H1 (cell line): ENCODE results near the gene CAMTA1. TPM values are rescaled to one million over a fixed set of nuclear protein-coding genes. Genes with fewer than 3 reads are reported as not detected.

Experiments used
- CTCF ChIA-PET: fragments of 300-600 bp; sonication (Branson Sonifier 250); formaldehyde crosslinking; loops from one replicate; lab custom pipeline; 2021; ENCODE audit not compliant: partially characterized antibody; lab: Charles Lee
- POLR2A ChIA-PET: fragments of 300-600 bp; sonication (Branson Sonifier 250); formaldehyde crosslinking; loops from one replicate; lab custom pipeline; 2021; ENCODE audit warnings: inconsistent platforms; ENCODE audit not compliant: partially characterized antibody; lab: Charles Lee
- DNase-seq, 2 experiments: peaks; one replicate each; pipeline versions ENCODE4 v3.0.0 to v3.0.0-alpha.2; 2010 to 2022; ENCODE audit warnings: low spot score in 2 of 2, low read depth in 1 of 2, mixed read lengths in 1 of 2
- FAIRE-seq: peaks from 2 replicates; lab custom pipeline; 2011; peaks lifted over from hg19 to GRCh38; lab: Jason Lieb, UNC
- H2AFZ ChIP-seq: 2 replicates; pipeline ENCODE4 v1.8.1; 2012; ENCODE audit warnings: low read length, inconsistent platforms
- H2AK5ac ChIP-seq: 2 replicates; pipeline ENCODE4 v1.6.1; 2013; ENCODE audit warnings: low read depth, low read length
- H2BK120ac ChIP-seq: replicated peaks from 2 replicates; pipeline ENCODE3; 2013; ENCODE audit warnings: low read depth, low read length, inconsistent platforms
- H2BK12ac ChIP-seq: 2 replicates; pipeline ENCODE4 v1.6.1; 2013; ENCODE audit warnings: low read depth, low read length
- H2BK15ac ChIP-seq: 2 replicates; pipeline ENCODE4 v1.6.1; 2013; ENCODE audit warnings: low read length
- H2BK20ac ChIP-seq: 2 replicates; pipeline ENCODE4 v1.6.1; 2013; ENCODE audit warnings: low read length
- H2BK5ac ChIP-seq: 2 replicates; pipeline ENCODE4 v1.6.1; 2013; ENCODE audit warnings: low read depth, low read length
- H3K14ac ChIP-seq: 2 replicates; pipeline ENCODE4 v1.6.1; 2013; ENCODE audit warnings: inconsistent platforms; ENCODE audit not compliant: insufficient read length
- H3K18ac ChIP-seq: 2 replicates; pipeline ENCODE4 v1.6.1; 2013; ENCODE audit warnings: low read length; ENCODE audit errors: extremely low read depth
- H3K23ac ChIP-seq: 2 replicates; pipeline ENCODE4 v1.6.1; 2013; ENCODE audit warnings: inconsistent platforms; ENCODE audit not compliant: insufficient read length
- H3K23me2 ChIP-seq: 2 replicates; pipeline ENCODE4 v1.6.1; 2013; ENCODE audit warnings: low read depth, low read length
- H3K27ac ChIP-seq: 2 replicates; pipeline ENCODE4 v1.6.1; 2011; ENCODE audit warnings: low read depth, low read length, inconsistent platforms
- H3K27me3 ChIP-seq, 4 experiments: replicated peaks in 1 of 4; 1 replicate in 1 of 4; 2 replicates in 3 of 4; pipeline versions ENCODE4 v1.6.1 to v1.8.1; 2011 to 2013; ENCODE audit warnings: low read length in 3 of 4, mild to moderate bottlenecking in 3 of 4, inconsistent platforms in 2 of 4, mixed read lengths in 2 of 4, moderate library complexity in 1 of 4; ENCODE audit not compliant: control insufficient read depth in 3 of 4, insufficient read depth in 3 of 4; ENCODE audit errors: extremely low read depth in 1 of 4
- H3K36me3 ChIP-seq, 4 experiments: 2 replicates each; pipeline versions ENCODE4 v1.6.1 to v1.8.1; 2011 to 2013; ENCODE audit warnings: mild to moderate bottlenecking in 4 of 4, low read length in 3 of 4, moderate library complexity in 2 of 4, control low read depth in 1 of 4, inconsistent platforms in 1 of 4; ENCODE audit not compliant: insufficient read depth in 4 of 4, control insufficient read depth in 2 of 4
- H3K4ac ChIP-seq: replicated peaks from 2 replicates; pipeline ENCODE3; 2013; ENCODE audit warnings: low read length, low read depth, mixed read lengths, inconsistent platforms; ENCODE audit not compliant: insufficient read length
- H3K4me1 ChIP-seq, 4 experiments: replicated peaks in 1 of 4; 1 replicate in 1 of 4; 2 replicates in 3 of 4; pipeline versions ENCODE4 v1.6.1 to v1.8.1; 2011 to 2013; ENCODE audit warnings: low read length in 3 of 4, inconsistent platforms in 2 of 4, mixed read lengths in 1 of 4; ENCODE audit not compliant: insufficient read depth in 4 of 4, control insufficient read depth in 3 of 4
- H3K4me2 ChIP-seq, 2 experiments: 2 replicates each; pipeline versions ENCODE4 v1.6.1 to v1.8.1; 2011 to 2013; ENCODE audit warnings: low read depth in 2 of 2, low read length in 2 of 2, control low read depth in 1 of 2, inconsistent platforms in 1 of 2, mild to moderate bottlenecking in 1 of 2; ENCODE audit not compliant: insufficient read depth in 1 of 2
- H3K4me3 ChIP-seq, 4 experiments: fragments of 200-600, 300-600 bp in 1 of 4; sonication (generic), shearing (Covaris generic), sonication (Bioruptor Twin) in 1 of 4; 2 replicates each; pipeline versions ENCODE4 v1.5.1 to v1.8.1; 2011 to 2016; ENCODE audit warnings: low read length in 4 of 4, low read depth in 3 of 4, control low read depth in 2 of 4, inconsistent platforms in 2 of 4, mild to moderate bottlenecking in 2 of 4, mixed read lengths in 1 of 4, moderate library complexity in 1 of 4; ENCODE audit not compliant: insufficient read depth in 2 of 4; ENCODE audit errors: extremely low read depth in 1 of 4
- H3K56ac ChIP-seq: replicated peaks from 2 replicates; pipeline ENCODE3; 2013; ENCODE audit warnings: low read depth, mild to moderate bottlenecking, mixed read lengths, low read length, inconsistent platforms; ENCODE audit not compliant: insufficient read length
- H3K79me1 ChIP-seq: 2 replicates; pipeline ENCODE4 v1.6.1; 2013; ENCODE audit warnings: low read depth, low read length, control low read depth
- H3K79me2 ChIP-seq, 2 experiments: 2 replicates each; pipeline versions ENCODE4 v1.6.1 to v1.8.1; 2012 to 2013; ENCODE audit warnings: low read length in 2 of 2, mild to moderate bottlenecking in 2 of 2, inconsistent platforms in 1 of 2; ENCODE audit not compliant: insufficient read depth in 2 of 2, control insufficient read depth in 1 of 2
- H3K9ac ChIP-seq, 4 experiments: replicated peaks in 1 of 4; 1 replicate in 1 of 4; 2 replicates in 3 of 4; pipeline versions ENCODE4 v1.6.1 to v1.8.1; 2011 to 2013; ENCODE audit warnings: low read depth in 3 of 4, low read length in 3 of 4, control low read depth in 2 of 4, mild to moderate bottlenecking in 2 of 4, moderate library complexity in 2 of 4, inconsistent platforms in 1 of 4; ENCODE audit errors: extremely low read depth in 1 of 4
- H3K9me3 ChIP-seq, 2 experiments: 2 replicates each; pipeline versions ENCODE4 v1.6.1 to v1.8.1; 2012 to 2013; ENCODE audit warnings: mild to moderate bottlenecking in 2 of 2, moderate library complexity in 2 of 2, control low read depth in 1 of 2, inconsistent platforms in 1 of 2, low read depth in 1 of 2, low read length in 1 of 2, mixed read lengths in 1 of 2; ENCODE audit not compliant: insufficient read depth in 2 of 2
- H4K20me1 ChIP-seq, 2 experiments: replicated peaks in 1 of 2; 2 replicates each; pipeline versions ENCODE3 to v1.8.1; 2011 to 2013; ENCODE audit warnings: inconsistent platforms in 2 of 2, low read length in 2 of 2, mild to moderate bottlenecking in 1 of 2; ENCODE audit not compliant: insufficient read depth in 2 of 2, control insufficient read depth in 1 of 2
- H4K5ac ChIP-seq: 2 replicates; pipeline ENCODE4 v1.6.1; 2013; ENCODE audit warnings: low read length, low read depth, mixed read lengths, inconsistent platforms; ENCODE audit not compliant: insufficient read length
- H4K8ac ChIP-seq: 2 replicates; pipeline ENCODE4 v1.8.0; 2013; ENCODE audit warnings: mild to moderate bottlenecking, moderate library complexity, low read length, inconsistent platforms; ENCODE audit not compliant: insufficient read depth; ENCODE audit errors: extremely low read depth
- H4K91ac ChIP-seq: replicated peaks from 2 replicates; pipeline ENCODE3; 2013; ENCODE audit warnings: low read length, mixed read lengths, inconsistent platforms; ENCODE audit not compliant: insufficient read length
- CBX5 ChIP-seq: fragments of 300-800, 300-1000 bp; sonication (generic); IDR thresholded peaks from 2 replicates; pipeline ENCODE4 v1.7.1; 2016; ENCODE audit warnings: antibody characterized with exemption, low read length, low read depth
- SRF ChIP-seq: IDR thresholded peaks from 2 replicates; pipeline ENCODE4 v1.6.1; 2011; ENCODE audit warnings: mild to moderate bottlenecking, low read depth, low read length, moderate library complexity
- WGBS, 2 experiments: shearing (Covaris generic) in 1 of 2; methylation state at CpG; one replicate each; pipeline versions ENCODE4 v1.1.6 to v1.1.7; 2013 to 2015; ENCODE audit warnings: low lambda C conversion rate in 2 of 2, mixed read lengths in 2 of 2, inconsistent platforms in 1 of 2, low coverage in 1 of 2, missing lambda C conversion rate in 1 of 2; ENCODE audit not compliant: insufficient replicate concordance in 2 of 2, insufficient coverage in 1 of 2, insufficient read length in 1 of 2; ENCODE audit errors: extremely low coverage in 1 of 2, missing lambda C conversion rate in 1 of 2; 5-methylcytosine and 5-hydroxymethylcytosine counted together
- polyA plus RNA-seq, 7 experiments: library from polyadenylated mRNA; depleted of rRNA in 3 of 7; stranded (reverse) in 5 of 7; unstranded in 2 of 7; fragments of >200 nt in 5 of 7; fragments of 200-250 nt in 2 of 7; gene quantifications; 1 replicate in 5 of 7; 2 replicates in 1 of 7; 4 replicates in 1 of 7; pipeline versions ENCODE4 v1.2.1 to v1.2.3, GENCODE V29; 2011 to 2013; ENCODE audit warnings: missing spikeins in 2 of 7, mixed read lengths in 2 of 7
- total RNA-seq: library from RNA; stranded (reverse); fragmentation: NEBNext Ultra II Directional; extraction: Animal tissue kit (Norgen Biotek cat#: 25700); gene quantifications from 2 replicates; pipeline ENCODE4 v1.2.1, GENCODE V29; 2021

The CAMTA1 gene
- total and polyA plus RNA-seq, 2 of the 8 experiments (the other 6 are each of a cell fraction or from before 2014, with no cell fraction given) = 65.0 to 119 TPM

DNA sequence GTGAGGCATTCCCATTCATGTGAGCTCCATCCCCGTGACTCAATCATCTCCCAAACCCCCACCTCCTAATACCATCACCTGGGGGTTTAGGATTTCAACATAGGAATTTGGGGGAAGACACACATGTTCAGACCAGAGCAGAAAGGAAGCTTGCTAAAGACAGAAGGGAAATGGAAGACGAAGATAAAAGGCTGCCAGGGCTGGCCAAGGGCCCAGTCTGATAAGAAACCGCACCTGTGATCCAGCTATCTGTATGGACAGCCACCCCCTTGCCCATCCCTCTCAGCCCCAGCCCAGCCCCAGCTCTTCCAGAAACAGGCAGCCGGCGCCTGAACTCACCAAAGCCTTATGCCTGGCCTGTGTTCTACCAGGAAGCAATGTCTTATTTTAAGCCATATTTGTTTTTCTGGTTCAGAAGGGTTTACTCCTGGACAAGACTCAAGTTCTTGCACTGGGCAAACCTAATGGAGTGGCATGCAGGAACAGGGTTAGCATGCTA lies 787.4 kb downstream of the CAMTA1 start:
- Histone ChIP-seq H3K36me3 (no peaks in the 10 kb centered on the region), H2AK5ac (no peak overlapping the region), H2BK12ac (no peak overlapping the region), H2BK120ac (no peak overlapping the region), H2BK20ac (no peak overlapping the region), H2AFZ (no peak overlapping the region), H4K91ac (no peak overlapping the region), H3K23ac (no peak overlapping the region), H3K79me2 (no peaks in the 10 kb centered on the region), H3K9me3 (peaks cover 0 to 20% of the 10 kb centered on the region in 2 experiments; a peak in 1 of 4 replicates), H4K5ac (no peak overlapping the region), H3K18ac (no peak overlapping the region), H3K27me3 (no peaks in the 10 kb centered on the region), H4K20me1 (peaks cover 0 to 12% of the 10 kb centered on the region in 2 experiments), H3K56ac (no peak overlapping the region), H3K27ac (no peak overlapping the region), H4K8ac (0 out of 2 replicates have a peak overlapping the region, but pooled peaks have one; percentile 43), H3K14ac (no peak overlapping the region), H3K23me2 (peaks cover 18% of the 10 kb centered on the region; the same call in 1 of the 2 replicates), H3K4ac (no peak overlapping the region), H2BK15ac (no peak overlapping the region), H3K4me1 (no peaks in the 10 kb centered on the region), H3K79me1 (no peaks in the 10 kb centered on the region), H3K4me3 (no peak overlapping the region), H2BK5ac (no peak overlapping the region), H3K4me2 (no peak overlapping the region), H3K9ac (no peak overlapping the region)
- FAIRE-seq = no peak
- POLR2A ChIA-PET = no interaction called here
- CTCF ChIA-PET = interaction anchor here (0.6 to 5.8 kb wide), 7 partner anchors 10 to 628 kb away, joined by 3 to 42 read pairs (median 5); no protein-coding TSS in a partner anchor
- no peak for DNase-seq
- 82% methylated on average over 5 of the region's 5 CpGs; no CpG with 5 or more reads in 1 of the 2 experiments for WGBS, 2 experiments
- TF ChIP-seq SRF = no peak
- no peak for TF ChIP-seq CBX5
